GM18868 (cell line): ENCODE measurements around the gene ATP6V1G2.
"Not testable (repeated sequence)": the region's sequence is repeated elsewhere in the genome, so short reads cannot be mapped to it uniquely, and the experiment has no call there.

ENCODE experiments used
- ATAC-seq: cut with Tn5 transposase; IDR thresholded peaks from one replicate; pipeline ENCODE4 v1.9.1; 2021; ENCODE audit warnings: mild to moderate bottlenecking, moderate library complexity; ENCODE audit not compliant: unreplicated experiment

ATP6V1G2 gene

GRCh38 chr6:31529329-31530150 lies 16.9 kb downstream of the ATP6V1G2 start:
- no peak for ATAC-seq

GRCh38 chr6:31528821-31529328 lies 17.5 kb downstream of the ATP6V1G2 start, which contains the start of gene MCCD1:
TSS of gene MCCD1 (plus strand) at chr6:31528962. CDS start at chr6:31529015, 53 bp downstream.
- no peak for ATAC-seq

DNA sequence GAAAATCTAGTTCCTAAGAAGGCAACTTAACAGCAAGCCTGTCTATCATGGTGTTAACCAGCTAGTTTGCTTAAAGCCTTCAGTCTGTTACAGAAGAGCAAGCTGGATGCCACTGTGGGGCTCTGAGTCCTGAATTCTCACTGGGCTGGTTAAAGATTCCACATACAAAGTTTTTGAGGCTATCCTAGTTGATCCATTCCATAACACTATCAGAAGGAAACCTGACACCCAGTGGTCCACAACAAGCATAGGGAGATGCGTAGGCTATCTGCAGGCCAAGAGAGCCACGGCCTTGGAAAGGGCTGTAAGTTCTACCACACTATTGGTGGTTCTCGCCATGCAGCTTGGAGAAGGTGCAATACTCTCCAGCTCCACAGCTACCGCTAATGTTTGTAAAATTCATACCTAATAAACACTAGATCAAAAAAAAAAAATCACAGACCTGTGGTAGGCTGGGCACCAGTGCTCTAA lies 18.1 kb downstream of the ATP6V1G2 start:
- ATAC-seq: no peak

DNA sequence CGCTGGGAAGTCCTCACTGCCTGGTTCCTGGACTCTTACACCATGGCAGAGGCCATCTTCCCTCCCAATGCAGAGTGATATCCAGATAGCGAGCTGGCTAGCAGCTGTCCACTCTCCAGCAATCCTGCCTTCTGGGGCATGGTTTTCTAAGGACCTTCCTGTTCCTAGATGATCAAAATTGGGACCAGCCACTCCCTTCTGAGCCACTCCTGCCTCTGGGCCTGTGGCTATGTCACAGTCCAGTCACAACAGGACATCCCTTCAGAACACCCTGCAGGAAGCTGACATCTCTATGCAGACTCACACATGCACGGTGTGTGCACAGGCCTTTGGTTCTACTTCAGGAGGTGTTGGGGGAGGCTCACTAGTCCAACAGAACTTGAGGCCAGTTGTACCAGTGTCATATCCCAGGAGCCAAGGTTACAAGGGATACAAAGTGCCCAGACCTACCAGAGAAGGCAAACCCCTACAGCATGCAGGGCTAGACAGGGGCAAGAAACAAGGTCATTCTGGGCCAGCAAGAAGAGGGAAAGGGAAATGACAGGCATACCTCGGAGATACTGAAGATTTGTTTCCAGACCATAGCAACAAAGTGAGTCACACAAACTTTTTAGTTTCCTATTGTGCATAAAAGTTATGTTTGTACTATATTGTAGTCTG lies 20.3 kb downstream of the ATP6V1G2 start:
- no peak for ATAC-seq

GRCh38 chr6:31525553-31525931 lies 20.9 kb downstream of the ATP6V1G2 start:
- no peak for ATAC-seq

GRCh38 chr6:31521835-31522234 lies 24.6 kb downstream of the ATP6V1G2 start:
- no peak for ATAC-seq

GRCh38 chr6:31513456-31514165 lies 32.8 kb downstream of the ATP6V1G2 start:
- no peak for ATAC-seq

DNA sequence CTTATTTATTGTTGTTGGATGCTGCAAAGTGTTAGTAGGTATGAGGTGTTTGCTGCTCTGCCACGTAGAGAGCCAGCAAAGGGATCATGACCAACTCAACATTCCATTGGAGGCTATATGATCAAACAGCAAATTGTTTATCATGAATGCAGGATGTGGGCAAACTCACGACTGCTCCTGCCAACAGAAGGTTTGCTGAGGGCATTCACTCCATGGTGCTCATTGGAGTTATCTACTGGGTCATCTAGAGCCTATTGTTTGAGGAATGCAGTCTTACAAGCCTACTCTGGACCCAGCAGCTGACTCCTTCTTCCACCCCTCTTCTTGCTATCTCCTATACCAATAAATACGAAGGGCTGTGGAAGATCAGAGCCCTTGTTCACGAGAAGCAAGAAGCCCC lies 36.4 kb downstream of the ATP6V1G2 start:
- ATAC-seq: no peak

- ATAC-seq: not testable (repeated sequence)
Measured at GRCh38 chr6:31509036-31509435, 37.4 kb downstream of the ATP6V1G2 start.

DNA sequence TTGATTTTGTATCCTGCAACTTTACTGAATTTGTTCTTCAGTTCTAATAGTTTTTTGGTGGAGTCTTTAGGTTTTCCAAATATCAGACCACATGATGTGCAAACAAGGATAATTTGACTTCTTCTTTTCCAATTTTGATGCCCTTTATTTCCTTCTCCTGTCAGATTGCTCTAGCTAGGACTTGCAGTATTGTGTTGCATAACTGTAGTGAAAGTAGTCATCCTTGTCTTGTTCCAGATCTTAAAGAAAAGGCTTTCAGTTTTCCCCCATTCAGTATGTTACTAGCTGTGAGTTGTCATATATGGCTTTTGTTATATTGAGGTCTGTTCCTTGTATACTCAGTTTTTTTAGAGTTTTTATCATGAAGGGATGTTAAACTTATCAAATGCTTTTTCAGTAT lies 43.8 kb downstream of the ATP6V1G2 start:
- ATAC-seq: no peak

GRCh38 chr6:31499648-31500047 lies 46.8 kb downstream of the ATP6V1G2 start:
- ATAC-seq: not testable (repeated sequence)

GRCh38 chr6:31498748-31499147 lies 47.7 kb downstream of the ATP6V1G2 start:
- no peak for ATAC-seq

DNA sequence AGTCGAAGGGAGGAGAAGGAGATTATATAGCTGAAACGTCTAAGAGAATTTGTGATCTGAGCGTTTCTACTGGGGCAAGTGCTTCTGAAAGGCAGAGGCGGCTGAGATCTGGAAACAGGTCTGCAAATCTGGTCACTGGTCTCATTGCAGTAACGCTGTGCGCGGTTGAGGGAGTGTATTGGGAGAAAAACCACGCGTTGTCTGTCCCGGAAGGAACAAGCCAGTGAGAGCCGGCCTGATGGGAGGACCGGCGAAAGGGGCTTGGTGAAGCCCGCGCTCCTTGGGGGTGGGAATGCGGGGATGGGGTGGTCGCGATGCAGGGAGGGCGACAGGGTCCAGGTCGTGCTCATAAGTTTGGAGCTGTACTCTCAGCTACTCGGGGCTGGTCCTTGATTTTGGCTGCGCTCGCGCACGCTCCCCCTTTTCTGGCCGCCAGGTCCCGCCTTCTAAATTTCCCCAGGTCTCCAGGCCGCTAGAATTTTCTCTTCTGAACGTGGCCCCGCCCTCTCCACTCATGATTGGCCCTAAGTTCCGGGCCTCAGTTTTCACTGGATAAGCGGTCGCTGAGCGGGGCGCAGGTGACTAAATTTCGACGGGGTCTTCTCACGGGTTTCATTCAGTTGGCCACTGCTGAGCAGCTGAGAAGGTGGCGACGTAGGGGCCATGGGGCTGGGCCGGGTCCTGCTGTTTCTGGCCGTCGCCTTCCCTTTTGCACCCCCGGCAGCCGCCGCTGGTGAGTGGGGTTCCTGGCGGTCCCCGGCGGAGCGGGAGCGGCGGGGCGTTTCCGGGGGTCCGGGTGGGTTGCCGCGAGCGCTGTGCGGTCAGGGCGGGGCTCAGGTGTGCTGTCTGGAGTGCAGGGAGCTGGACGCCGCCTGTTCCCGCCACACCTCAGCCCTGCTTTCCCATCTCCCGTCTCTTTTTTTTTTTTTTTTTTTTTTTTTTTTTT lies 48.6 kb downstream of the ATP6V1G2 start, which contains the start of gene MICB:
Gene MICB, plus strand, starts transcription at position 615 of the 946 bp plus-strand sequence. Its CDS starts 49 bp downstream, at position 664.
- ATAC-seq: peak; percentile 55

- ATAC-seq: not testable (repeated sequence)
Measured at GRCh38 chr6:31496826-31497225, 49.6 kb downstream of the ATP6V1G2 start.

DNA sequence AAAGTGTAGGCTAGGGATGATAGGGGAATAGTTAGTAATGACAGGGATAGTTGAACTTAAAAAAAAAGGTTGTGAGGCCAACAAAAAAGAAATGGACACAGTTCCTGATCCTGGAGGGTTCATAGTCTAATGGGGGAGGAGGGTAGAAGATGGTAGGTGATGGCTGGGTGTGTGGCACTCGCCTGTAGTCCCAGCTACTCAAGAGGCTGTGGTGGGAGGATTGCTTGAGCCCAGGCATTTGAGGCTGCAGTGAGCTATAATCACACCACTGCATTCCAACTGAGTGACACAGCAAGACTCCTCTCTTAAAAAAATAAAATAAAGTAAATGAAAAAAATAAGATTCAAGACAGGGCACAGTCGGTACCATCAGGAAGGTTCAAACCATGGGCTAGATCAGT lies 50.8 kb downstream of the ATP6V1G2 start:
- ATAC-seq: no peak
